Stimulated activated CD4-positive, alpha-beta T cell treated with anti-CD3 and anti-CD28 coated beads, Interleukin-15, amount 100 ng/mL, for 48 hours (primary cell): Measurements from ENCODE around the gene CHGA.

Experiments used
- DNase-seq, 2 donors: peaks; one replicate each; pipeline ENCODE4 v3.0.0-alpha.2; 2020; ENCODE audit warnings: low read depth in 2 of 2

CHGA gene

GRCh38 chr14:92930737-92931602 lies 8.0 kb downstream of the CHGA start:
- DNase-seq = no peak

GRCh38 chr14:92931681-92932447 lies 8.9 kb downstream of the CHGA start:
- no peak for DNase-seq

GRCh38 chr14:92932448-92933395 lies 9.8 kb downstream of the CHGA start:
- DNase-seq = no peak

- no peak for DNase-seq
These were observed 10.5 kb downstream of the CHGA start for GRCh38 chr14:92933481-92933880.

- no peak for DNase-seq
These were observed 11.5 kb downstream of the CHGA start for GRCh38 chr14:92934196-92935085.

GRCh38 chr14:92935446-92935845 lies 12.5 kb downstream of the CHGA start:
- no peak for DNase-seq

GRCh38 chr14:92936085-92936484 lies 13.1 kb downstream of the CHGA start:
- DNase-seq = no peak

- no peak for DNase-seq
These were observed 14.3 kb downstream of the CHGA start for GRCh38 chr14:92937051-92937937.

GRCh38 chr14:92938235-92938875 lies 15.4 kb downstream of the CHGA start:
- no peak for DNase-seq

- no peak for DNase-seq
These were observed 16.1 kb downstream of the CHGA start for GRCh38 chr14:92938890-92939671.

GRCh38 chr14:92939699-92940098 lies 16.7 kb downstream of the CHGA start:
- DNase-seq = no peak

- DNase-seq = no peak
These were observed 17.6 kb downstream of the CHGA start for GRCh38 chr14:92940543-92940942.

GRCh38 chr14:92941531-92941930 lies 18.6 kb downstream of the CHGA start:
- DNase-seq = no peak

- DNase-seq = no peak
These were observed 19.2 kb downstream of the CHGA start for GRCh38 chr14:92942136-92942535.

- DNase-seq = no peak
These were observed 19.6 kb downstream of the CHGA start for GRCh38 chr14:92942576-92942975.

GRCh38 chr14:92942976-92943710 lies 20.2 kb downstream of the CHGA start:
- DNase-seq = no peak

GRCh38 chr14:92943855-92944570 lies 21.1 kb downstream of the CHGA start:
- no peak for DNase-seq
